Effector memory CD4-positive, alpha-beta T cell (primary cell): ENCODE data around the gene GLUD1.
"Not testable (repeated sequence)": the region's sequence is repeated elsewhere in the genome, so short reads cannot be mapped to it uniquely, and the experiment has no call there.

Source experiments
- DNase-seq, 3 donors: peaks; one replicate each; pipeline ENCODE4 v3.0.0-alpha.2; 2020
- H3K27ac ChIP-seq: 2 replicates; pipeline ENCODE4 v1.7.0; 2013; ENCODE audit warnings: mild to moderate bottlenecking, low read length, moderate library complexity; ENCODE audit not compliant: insufficient read depth, poor library complexity, severe bottlenecking
- H3K27me3 ChIP-seq: replicated peaks from 2 replicates; pipeline ENCODE4 v1.7.0; 2013; ENCODE audit warnings: mild to moderate bottlenecking, low read length; ENCODE audit not compliant: insufficient read depth, control insufficient read depth, poor library complexity, severe bottlenecking
- H3K36me3 ChIP-seq: 2 replicates; pipeline ENCODE4 v1.7.0; 2013; ENCODE audit warnings: mild to moderate bottlenecking, low read length, moderate library complexity; ENCODE audit not compliant: control insufficient read depth, insufficient read depth
- H3K4me1 ChIP-seq: 2 replicates; pipeline ENCODE4 v1.7.0; 2013; ENCODE audit warnings: low read length, mild to moderate bottlenecking; ENCODE audit not compliant: control insufficient read depth, insufficient read depth, poor library complexity, severe bottlenecking
- H3K4me3 ChIP-seq: 2 replicates; pipeline ENCODE4 v1.7.0; 2013; ENCODE audit warnings: low read length, low read depth, mild to moderate bottlenecking; ENCODE audit not compliant: insufficient read depth, poor library complexity, severe bottlenecking
- H3K9me3 ChIP-seq: 2 replicates; pipeline ENCODE4 v1.7.0; 2013; ENCODE audit warnings: mild to moderate bottlenecking, low read length, moderate library complexity; ENCODE audit not compliant: control insufficient read depth

Gene GLUD1

DNA sequence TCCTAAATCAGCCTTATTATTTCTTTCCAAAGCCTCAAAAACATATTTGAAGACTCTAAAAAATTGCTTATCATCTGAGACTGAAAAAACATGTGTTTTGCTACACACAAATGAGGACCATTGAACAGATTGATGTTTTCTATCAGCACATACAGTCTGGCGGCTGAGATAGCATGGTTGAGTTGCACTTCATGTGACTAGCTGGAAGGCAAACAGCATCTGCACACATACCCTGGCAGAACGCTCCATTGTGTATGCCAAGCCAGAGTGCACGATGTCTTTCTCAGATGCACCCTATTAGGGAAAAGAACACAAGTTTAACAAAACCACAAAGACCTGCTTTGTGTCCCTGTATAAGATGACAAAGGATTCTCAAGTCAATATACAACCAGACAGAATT lies 41.5 kb downstream of the GLUD1 start:
- Histone ChIP-seq H3K4me1 (no peaks in the 10 kb centered on the region), H3K36me3 (peaks cover 71% of the 10 kb centered on the region), H3K27me3 (no peaks in the 10 kb centered on the region), H3K4me3 (no peak overlapping the region), H3K27ac (no peak overlapping the region), H3K9me3 (no peaks in the 10 kb centered on the region)
- DNase-seq = no peak

GRCh38 chr10:87045434-87045938 lies 49.2 kb downstream of the GLUD1 start:
- Histone ChIP-seq H3K9me3 (no peaks in the 10 kb centered on the region), H3K27me3 (no peaks in the 10 kb centered on the region), H3K27ac (no peak overlapping the region), H3K36me3 (peaks cover 24% of the 10 kb centered on the region), H3K4me1 (no peaks in the 10 kb centered on the region), H3K4me3 (no peak overlapping the region)
- no peak for DNase-seq

DNA sequence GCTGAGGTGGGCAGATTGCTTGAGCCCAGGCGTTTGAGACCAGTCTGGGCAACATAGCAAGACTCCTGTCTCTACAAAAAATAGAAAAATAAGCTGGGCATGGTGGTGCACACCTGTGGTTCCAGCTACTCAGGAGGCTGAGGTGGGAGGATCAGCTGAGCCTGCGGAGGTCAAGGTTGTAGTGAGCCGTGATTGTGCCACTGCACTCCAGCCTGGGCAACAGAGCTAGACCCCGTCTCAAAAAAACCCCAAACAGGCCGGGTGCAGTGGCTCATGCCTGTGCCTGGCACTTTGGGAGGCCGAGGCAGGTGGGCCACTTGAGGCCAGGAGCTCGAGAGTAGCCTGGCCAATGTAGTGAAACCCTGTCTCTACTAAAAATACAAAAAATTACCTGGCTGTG lies 51.1 kb downstream of the GLUD1 start:
- not testable (repeated sequence) for DNase-seq, H3K27ac ChIP-seq, H3K27me3 ChIP-seq, H3K9me3 ChIP-seq, H3K4me3 ChIP-seq, H3K4me1 ChIP-seq, H3K36me3 ChIP-seq

DNA sequence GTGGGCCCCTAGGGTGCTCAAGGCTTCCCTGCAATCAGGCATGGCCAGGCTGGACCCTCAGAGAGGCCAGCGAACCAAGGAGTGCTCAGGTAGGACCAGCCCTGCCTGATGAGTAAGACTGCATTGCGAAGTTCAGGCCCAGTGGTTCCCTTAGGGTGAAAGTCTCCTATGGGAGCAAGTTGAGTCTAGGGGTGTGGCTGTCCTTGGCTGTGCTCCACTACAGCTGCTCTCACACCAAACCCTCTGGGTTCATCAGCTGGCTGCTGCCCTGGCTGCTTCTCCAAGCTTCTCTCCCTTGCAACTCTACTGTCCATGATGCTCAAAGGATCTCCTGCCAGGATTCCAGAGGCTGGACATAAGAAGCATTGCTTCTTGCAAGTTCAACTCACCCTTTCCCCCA lies 55.9 kb downstream of the GLUD1 start:
- no peaks in the 10 kb centered on the region for H3K27me3 ChIP-seq
- no peak overlapping the region for H3K4me3 ChIP-seq
- H3K27ac ChIP-seq = no peak overlapping the region
- H3K36me3 ChIP-seq = no peaks in the 10 kb centered on the region
- DNase-seq = no peak
- H3K4me1 ChIP-seq = no peaks in the 10 kb centered on the region
- H3K9me3 ChIP-seq = no peaks in the 10 kb centered on the region

DNA sequence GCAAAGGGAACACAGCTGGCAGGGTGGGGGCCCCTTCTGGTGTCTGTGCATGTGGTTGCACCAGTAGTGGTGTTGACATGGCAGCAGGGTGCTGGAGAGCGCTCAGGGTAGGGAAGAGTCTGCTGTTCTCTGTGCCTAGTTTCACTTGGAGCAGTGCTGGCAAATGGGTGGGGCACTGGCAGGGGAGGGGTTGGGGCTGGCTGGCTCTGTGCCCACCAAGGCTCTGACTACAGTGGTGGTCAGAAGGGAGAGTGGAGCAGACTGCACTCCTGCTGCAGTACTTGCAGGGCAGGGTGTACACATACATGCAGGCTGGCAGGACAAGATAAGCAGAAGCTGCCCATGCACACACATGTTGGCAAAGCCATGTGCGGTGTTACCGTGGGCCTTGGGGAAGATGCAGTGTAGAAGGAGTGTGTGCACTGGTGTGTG lies 56.3 kb downstream of the GLUD1 start:
- Histone ChIP-seq H3K4me3 (no peak overlapping the region), H3K27ac (no peak overlapping the region), H3K9me3 (no peaks in the 10 kb centered on the region), H3K27me3 (no peaks in the 10 kb centered on the region), H3K36me3 (no peaks in the 10 kb centered on the region), H3K4me1 (no peaks in the 10 kb centered on the region)
- no peak for DNase-seq

GRCh38 chr10:87036623-87037022 lies 58.0 kb downstream of the GLUD1 start:
- Histone ChIP-seq H3K36me3 (no peaks in the 10 kb centered on the region), H3K4me1 (no peaks in the 10 kb centered on the region), H3K27ac (no peak overlapping the region), H3K27me3 (no peaks in the 10 kb centered on the region), H3K4me3 (no peak overlapping the region), H3K9me3 (no peaks in the 10 kb centered on the region)
- DNase-seq = no peak

DNA sequence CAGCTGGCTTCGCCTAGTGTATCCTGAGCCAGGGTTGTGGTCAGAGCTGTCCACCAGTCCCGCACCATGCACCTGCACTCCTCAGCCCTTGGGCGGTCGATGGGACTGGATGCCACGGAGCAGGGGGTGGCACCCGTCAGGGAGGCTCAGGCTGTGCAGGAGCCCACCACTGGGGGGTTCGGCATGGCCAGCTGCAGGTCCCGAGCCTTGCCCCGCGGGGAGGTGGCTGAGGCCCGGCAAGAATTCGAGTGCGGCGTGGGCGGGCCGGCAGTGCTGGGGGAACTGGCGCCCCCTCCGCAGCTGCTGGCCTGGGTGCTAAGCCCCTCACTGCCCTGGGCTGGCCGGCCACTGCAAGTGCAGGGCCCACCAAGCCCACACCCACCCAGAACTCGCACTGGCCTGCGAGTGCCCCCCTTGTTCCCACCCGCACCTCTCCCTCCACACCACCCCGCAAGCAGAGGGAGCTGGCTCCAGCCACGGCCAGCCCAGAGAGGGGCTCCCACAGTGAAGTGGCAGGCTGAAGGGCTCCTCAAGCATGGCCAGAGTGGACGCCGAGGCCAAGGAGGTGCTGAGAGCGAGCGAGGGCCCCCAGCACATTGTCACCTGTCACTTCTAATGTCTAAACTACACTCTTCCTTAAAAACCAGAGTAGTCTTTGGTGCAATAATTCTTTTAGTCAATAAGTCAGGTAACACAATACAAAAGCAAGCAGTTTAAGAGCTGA lies 63.6 kb downstream of the GLUD1 start:
- Histone ChIP-seq H3K27ac (no peak overlapping the region), H3K4me1 (no peaks in the 10 kb centered on the region), H3K27me3 (no peaks in the 10 kb centered on the region), H3K4me3 (no peak overlapping the region), H3K9me3 (no peaks in the 10 kb centered on the region), H3K36me3 (no peaks in the 10 kb centered on the region)
- no peak for DNase-seq

GRCh38 chr10:87030419-87030818 lies 64.2 kb downstream of the GLUD1 start:
- H3K9me3 ChIP-seq, DNase-seq, H3K36me3 ChIP-seq, H3K4me1 ChIP-seq, H3K27ac ChIP-seq, H3K4me3 ChIP-seq, H3K27me3 ChIP-seq: not testable (repeated sequence)

DNA sequence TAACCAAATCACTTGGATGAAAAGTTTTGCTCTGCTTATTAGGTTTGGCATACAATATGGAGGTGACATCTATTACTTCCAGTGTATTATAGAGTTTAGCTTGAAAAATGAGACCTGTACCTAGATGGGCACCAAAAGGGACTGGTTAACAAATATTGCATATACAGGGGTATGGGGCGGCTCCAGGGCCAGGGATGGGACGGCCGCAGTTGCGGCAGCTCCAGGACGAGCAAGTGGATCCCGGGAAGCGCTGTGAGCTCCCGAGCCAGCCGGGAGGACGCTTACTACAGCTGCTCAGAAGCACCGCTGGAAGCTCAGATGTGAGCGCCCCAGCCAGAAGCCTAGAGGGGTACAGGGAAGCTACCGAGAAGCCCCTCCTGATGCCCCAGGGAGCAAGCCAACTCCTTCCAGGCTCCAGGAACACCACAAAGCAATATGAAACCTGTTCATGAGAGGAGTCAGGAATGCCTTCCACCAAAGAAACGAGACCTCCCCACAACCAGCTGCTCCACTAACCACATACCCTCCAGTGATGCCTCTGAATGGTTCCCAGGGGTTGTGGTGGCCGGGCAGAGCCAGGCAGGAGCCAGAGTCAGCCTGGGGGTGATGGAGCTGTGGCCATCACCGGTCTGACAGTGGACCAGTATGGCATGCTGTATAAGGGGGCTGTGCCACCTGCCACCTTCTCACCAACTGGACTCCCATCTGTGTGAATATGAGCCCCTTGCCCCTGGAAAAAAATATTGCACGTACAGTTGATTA lies 67.7 kb downstream of the GLUD1 start:
- H3K4me3 ChIP-seq, H3K27me3 ChIP-seq, H3K4me1 ChIP-seq, H3K9me3 ChIP-seq, H3K27ac ChIP-seq, DNase-seq, H3K36me3 ChIP-seq: not testable (repeated sequence)

DNA sequence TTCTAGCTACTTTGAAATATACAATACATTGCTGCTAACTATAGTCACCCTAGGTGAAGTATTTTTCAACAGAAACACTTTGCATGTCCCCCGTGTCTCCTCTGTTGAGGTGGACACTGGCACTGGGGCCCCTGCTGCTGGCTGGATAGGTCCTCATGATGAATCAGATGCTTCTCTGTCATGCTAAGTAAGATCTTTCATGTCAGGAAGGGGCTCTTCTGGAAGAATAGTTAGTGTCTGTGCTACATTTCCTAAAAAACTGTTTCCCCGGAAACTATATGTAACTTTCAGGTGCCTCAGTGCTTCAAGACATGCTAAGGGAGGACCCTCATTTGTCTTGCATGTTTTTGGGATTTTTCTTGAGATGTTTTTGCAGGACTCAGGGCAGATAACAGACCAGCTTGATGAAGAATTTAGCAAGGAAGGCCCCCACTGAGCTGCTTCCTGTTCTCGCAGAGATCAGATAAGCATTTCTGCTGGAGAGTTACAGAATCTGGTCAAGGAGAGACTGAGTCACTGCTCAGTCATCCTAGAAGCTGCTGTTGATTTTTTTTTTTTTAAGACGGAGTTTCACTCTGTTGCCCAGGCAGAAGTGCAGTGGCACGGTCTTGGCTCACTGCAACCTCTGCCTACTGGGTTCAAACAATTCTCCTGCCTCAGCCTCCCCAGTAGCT lies 69.2 kb downstream of the GLUD1 start:
- DNase-seq, H3K9me3 ChIP-seq, H3K4me3 ChIP-seq, H3K4me1 ChIP-seq, H3K27me3 ChIP-seq, H3K36me3 ChIP-seq, H3K27ac ChIP-seq: not testable (repeated sequence)
